Tibial artery (tissue), 4 donors: ENCODE results near the gene MGAT5B.

Experiments used
- DNase-seq, 2 donors: peaks; one replicate each; pipeline ENCODE4 v3.0.0-alpha.2; 2019
- H3K27ac ChIP-seq, 2 donors: fragments of 200-600 bp; sonication (generic) in 1 of 2; 1 replicate in 1 of 2; 2 replicates in 1 of 2; pipeline ENCODE4 v1.5.1; 2018 to 2019; ENCODE audit warnings: mild to moderate bottlenecking in 1 of 2
- H3K27me3 ChIP-seq, 2 donors: fragments of 200-600 bp; sonication (generic) in 1 of 2; one replicate each; pipeline versions ENCODE4 v1.5.1 to v1.6.0; 2016 to 2019
- H3K36me3 ChIP-seq, 3 donors: fragments of 200-600 bp; sonication (generic) in 2 of 3; one replicate each; pipeline ENCODE4 v1.5.1; 2016 to 2019; ENCODE audit warnings: mild to moderate bottlenecking in 2 of 3
- H3K4me1 ChIP-seq, 4 donors: fragments of 200-600 bp; sonication (generic) in 2 of 4; 1 replicate in 3 of 4; 2 replicates in 1 of 4; pipeline ENCODE4 v1.5.1; 2016 to 2019
- H3K4me3 ChIP-seq, 2 donors: fragments of 200-600 bp; sonication (generic) in 1 of 2; 1 replicate in 1 of 2; 2 replicates in 1 of 2; pipeline ENCODE4 v1.5.1; 2018 to 2019; ENCODE audit warnings: mild to moderate bottlenecking in 2 of 2
- H3K9me3 ChIP-seq, 3 donors: fragments of 200-600 bp; sonication (generic) in 1 of 3; one replicate each; pipeline ENCODE4 v1.5.1; 2016 to 2019
- CTCF ChIP-seq, 2 experiments: fragments of 200-600 bp in 1 of 2; fragments of 450-650 bp in 1 of 2; IDR thresholded peaks; one replicate each; pipeline ENCODE4 v1.5.1; 2017 to 2019; ENCODE audit warnings: antibody characterized with exemption in 2 of 2, mild to moderate bottlenecking in 1 of 2, moderate library complexity in 1 of 2
- intact Hi-C: fragments of 100-400 bp; cut with DNase I; formaldehyde crosslinking; loops from one replicate; pipeline ENCODE4 v1.15.0; 2023; ENCODE audit warnings: low total_unique reads

MGAT5B gene

DNA sequence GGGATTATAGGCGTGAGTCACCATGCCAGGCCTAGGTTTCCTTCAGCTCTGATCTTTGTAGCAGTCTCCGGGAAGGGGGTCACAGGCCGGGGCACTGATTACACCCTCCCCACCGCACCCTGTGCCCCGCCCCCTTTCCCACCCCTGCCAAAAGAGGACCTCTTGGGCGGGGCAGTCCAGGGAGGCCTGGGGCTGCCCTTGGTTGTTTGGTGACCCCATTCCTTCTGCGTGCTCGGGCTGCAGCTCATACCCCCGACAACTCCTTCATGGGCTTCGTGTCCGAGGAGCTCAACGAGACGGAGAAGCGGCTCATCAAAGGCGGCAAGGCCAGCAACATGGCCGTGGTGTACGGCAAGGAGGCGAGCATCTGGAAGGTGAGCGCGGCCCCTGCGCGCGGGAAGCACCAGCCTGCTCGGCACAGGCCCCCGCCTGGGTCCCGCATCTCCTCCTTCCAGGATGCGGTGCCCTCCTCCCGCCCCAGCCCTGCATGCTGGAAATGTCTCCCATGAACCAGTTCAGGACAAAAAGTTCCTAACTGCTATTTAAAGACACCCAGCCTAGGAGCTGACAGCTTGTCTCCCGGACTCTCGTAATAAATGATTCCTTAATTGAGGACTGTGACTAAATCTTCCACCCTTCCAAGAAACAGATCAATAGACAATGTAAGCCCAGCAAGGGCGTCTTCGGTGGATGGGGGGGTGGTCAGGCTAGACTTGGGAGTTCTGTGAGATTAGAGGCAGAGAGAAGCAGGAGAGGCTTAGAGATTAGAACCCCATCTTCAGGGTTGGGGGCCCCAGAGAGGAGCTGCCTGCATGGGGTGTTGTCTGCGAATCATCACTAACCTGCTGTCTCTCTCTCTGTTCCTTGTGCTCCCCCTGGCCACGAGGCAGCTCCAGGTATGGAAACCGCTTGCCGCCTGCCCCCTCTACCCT lies 64.5 kb downstream of the MGAT5B start:
- no peak for DNase-seq

DNA sequence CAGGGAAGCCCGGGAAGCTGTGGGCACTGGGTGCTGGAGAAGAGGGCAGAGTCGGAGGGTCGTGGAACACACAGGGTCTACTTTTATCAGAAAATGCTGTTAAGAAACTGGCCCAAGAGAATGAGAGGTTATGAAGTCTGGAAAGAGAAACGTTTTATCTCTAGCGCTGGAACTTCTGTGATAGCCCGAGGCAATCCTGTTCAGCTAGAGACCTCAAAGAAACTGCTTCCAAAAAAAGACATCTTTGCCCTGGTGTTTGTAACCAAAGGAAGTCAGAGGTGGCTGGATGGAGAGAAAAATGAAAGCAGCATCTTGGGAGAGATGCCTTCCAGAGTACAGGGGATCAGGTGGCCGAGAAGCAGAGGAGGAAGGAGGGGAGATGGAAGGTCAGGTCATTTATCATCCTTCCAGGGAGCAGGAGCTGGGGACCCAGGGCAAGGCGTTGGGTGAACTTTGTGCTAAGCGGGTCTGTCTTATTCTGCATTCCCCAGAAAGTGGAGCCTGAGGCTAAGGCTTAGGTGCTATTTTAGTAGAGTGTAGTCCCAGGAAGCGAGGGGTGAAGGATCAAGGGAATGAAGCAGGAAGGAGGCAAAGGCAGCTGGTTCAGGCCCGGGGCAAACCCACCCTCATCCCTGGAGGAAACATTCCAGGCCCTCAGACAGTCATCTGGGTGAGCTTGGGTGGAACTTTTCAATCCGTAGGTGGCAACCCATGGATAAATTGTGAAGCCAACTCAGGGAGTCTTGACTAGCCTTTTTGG lies 66.5 kb downstream of the MGAT5B start:
- H3K36me3 ChIP-seq: no peaks in the 10 kb centered on the region
- H3K27me3 ChIP-seq: peaks cover 0 to 44% of the 10 kb centered on the region in 2 donors
- intact Hi-C loops: no loop called here
- H3K27ac ChIP-seq: no peak overlapping the region
- DNase-seq: no peak
- H3K4me3 ChIP-seq: no peak overlapping the region
- no peaks in the 10 kb centered on the region for H3K4me1 ChIP-seq
- no peak for TF ChIP-seq CTCF (IDR thresholded peaks at IDR 0.05)
- no peaks in the 10 kb centered on the region for H3K9me3 ChIP-seq

More for the DNA sequence above, 64.5 kb downstream of the MGAT5B start:
- no peak for TF ChIP-seq CTCF (IDR thresholded peaks at IDR 0.05)
- Histone ChIP-seq H3K4me3 (no peak overlapping the region), H3K27me3 (peaks cover 0 to 46% of the 10 kb centered on the region in 2 donors), H3K9me3 (no peaks in the 10 kb centered on the region), H3K36me3 (no peaks in the 10 kb centered on the region), H3K4me1 (no peaks in the 10 kb centered on the region), H3K27ac (no peak overlapping the region)
- intact Hi-C loops: no loop called here

GRCh38 chr17:76935331-76935730 lies 67.1 kb downstream of the MGAT5B start:
- no peak for TF ChIP-seq CTCF (IDR thresholded peaks at IDR 0.05)
- intact Hi-C loops: no loop called here
- Histone ChIP-seq H3K4me3 (no peak overlapping the region), H3K9me3 (no peaks in the 10 kb centered on the region), H3K27ac (no peak overlapping the region), H3K4me1 (no peaks in the 10 kb centered on the region), H3K36me3 (no peaks in the 10 kb centered on the region), H3K27me3 (peaks cover 0 to 50% of the 10 kb centered on the region in 2 donors)
- no peak for DNase-seq

DNA sequence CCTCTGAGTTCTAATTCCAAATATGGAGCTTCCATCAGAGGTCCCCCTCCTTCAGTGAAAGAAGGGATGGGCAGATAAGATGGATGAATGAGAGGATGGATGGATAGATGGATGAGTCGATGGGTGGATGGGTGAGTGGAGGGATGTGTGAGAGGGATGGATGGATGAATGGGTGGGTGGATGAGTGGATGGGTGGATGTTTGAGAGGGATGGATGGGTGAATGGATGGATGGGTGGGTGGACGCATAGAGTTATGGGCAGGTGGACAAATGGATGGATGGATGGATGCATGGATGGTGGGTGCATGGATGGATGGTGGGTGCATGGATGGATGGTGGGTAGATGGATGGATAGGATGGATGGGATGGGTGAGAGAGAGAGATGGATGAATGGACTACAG lies 69.0 kb downstream of the MGAT5B start:
- no peak for TF ChIP-seq CTCF (IDR thresholded peaks at IDR 0.05)
- no peaks in the 10 kb centered on the region for H3K4me1 ChIP-seq
- H3K9me3 ChIP-seq: no peaks in the 10 kb centered on the region
- no peak for DNase-seq
- no peak overlapping the region for H3K27ac ChIP-seq
- intact Hi-C loops: no loop called here
- H3K27me3 ChIP-seq: peaks cover 0 to 55% of the 10 kb centered on the region in 2 donors
- no peak overlapping the region for H3K4me3 ChIP-seq
- H3K36me3 ChIP-seq: no peaks in the 10 kb centered on the region

GRCh38 chr17:76938009-76938408 lies 69.8 kb downstream of the MGAT5B start:
- no peak overlapping the region for H3K27ac ChIP-seq
- peaks cover 0 to 55% of the 10 kb centered on the region in 2 donors for H3K27me3 ChIP-seq
- intact Hi-C loops: no loop called here
- TF ChIP-seq CTCF (IDR thresholded peaks at IDR 0.05): no peak
- no peak for DNase-seq
- H3K4me1 ChIP-seq: no peaks in the 10 kb centered on the region
- H3K9me3 ChIP-seq: no peaks in the 10 kb centered on the region
- no peak overlapping the region for H3K4me3 ChIP-seq
- H3K36me3 ChIP-seq: no peaks in the 10 kb centered on the region
